ENCODE measurements around the gene INS. TPM values are rescaled to one million over a fixed set of nuclear protein-coding genes. Genes with fewer than 3 reads are reported as not detected.

The INS gene
- total RNA-seq, 2 donors from 2014 or later: not detected

DNA sequence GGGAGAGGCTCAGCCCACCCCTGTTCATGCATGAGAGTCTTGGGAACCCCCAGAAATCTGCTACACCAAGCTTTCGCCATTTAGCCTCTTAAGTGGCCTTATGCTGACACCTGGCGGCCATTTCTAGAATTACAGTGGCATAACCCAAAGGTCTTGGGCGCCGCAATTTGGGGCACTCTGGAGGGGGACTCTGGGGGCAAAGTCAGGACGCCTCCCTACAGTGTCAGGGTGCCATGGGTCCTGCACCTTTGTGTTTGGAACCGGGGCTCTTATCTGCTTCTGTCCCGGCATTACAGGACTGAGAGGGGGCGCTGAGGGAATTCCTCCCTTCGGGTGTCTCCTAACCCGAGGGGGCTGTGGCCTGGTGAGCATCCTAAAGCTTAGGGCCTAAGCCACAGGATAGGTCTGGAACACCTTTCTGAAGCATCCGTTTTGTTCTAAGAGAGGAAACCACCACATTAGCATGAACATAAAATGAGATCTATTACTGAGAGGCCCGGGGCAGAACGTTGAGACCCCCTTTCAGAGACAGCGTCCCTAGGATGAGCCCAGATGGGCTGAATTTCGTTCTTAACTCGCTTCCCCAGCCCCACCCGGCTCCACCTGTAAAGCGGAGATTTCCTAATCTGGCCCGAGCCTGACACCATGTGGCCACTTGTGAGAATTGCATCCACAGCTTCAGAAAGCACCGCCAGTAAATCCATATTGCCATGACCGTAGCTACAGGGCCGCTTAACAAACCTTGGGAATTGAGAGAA is 9.3 kb downstream of the INS start:
- 2% methylated on average over 22 of the region's 22 CpGs for WGBS
- DNase-seq (ENCODE audit: low spot score): peak; percentile 74
- Histone ChIP-seq H3K9me3 (no peaks in the 10 kb centered on the region), H3K4me3 (no peak overlapping the region), H3K4me1 (replicated peaks) (no peaks in the 10 kb centered on the region), H3K27me3 (replicated peaks; ENCODE audit: insufficient read depth) (peaks cover 8% of the 10 kb centered on the region), H3K27ac (peak overlapping the region in 1 of 2 donors; percentile 21), H3K36me3 (no peaks in the 10 kb centered on the region)
- TF ChIP-seq POLR2A (IDR thresholded peaks at IDR 0.05) (no peak), POLR2AphosphoS5 (IDR thresholded peaks at IDR 0.05) (peak; percentile 29)
- TF ChIP-seq, protein P1, sequence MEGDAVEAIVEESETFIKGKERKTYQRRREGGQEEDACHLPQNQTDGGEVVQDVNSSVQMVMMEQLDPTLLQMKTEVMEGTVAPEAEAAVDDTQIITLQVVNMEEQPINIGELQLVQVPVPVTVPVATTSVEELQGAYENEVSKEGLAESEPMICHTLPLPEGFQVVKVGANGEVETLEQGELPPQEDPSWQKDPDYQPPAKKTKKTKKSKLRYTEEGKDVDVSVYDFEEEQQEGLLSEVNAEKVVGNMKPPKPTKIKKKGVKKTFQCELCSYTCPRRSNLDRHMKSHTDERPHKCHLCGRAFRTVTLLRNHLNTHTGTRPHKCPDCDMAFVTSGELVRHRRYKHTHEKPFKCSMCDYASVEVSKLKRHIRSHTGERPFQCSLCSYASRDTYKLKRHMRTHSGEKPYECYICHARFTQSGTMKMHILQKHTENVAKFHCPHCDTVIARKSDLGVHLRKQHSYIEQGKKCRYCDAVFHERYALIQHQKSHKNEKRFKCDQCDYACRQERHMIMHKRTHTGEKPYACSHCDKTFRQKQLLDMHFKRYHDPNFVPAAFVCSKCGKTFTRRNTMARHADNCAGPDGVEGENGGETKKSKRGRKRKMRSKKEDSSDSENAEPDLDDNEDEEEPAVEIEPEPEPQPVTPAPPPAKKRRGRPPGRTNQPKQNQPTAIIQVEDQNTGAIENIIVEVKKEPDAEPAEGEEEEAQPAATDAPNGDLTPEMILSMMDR (IDR thresholded peaks at IDR 0.05): peak; percentile 75 to 93 (median 86)
- intact Hi-C loops (cut with DNase I): loop anchor here (2.0 to 10.0 kb wide), 5 partner anchors 227 to 497 kb away; partner anchors contain the start of gene TNNI2

DNA sequence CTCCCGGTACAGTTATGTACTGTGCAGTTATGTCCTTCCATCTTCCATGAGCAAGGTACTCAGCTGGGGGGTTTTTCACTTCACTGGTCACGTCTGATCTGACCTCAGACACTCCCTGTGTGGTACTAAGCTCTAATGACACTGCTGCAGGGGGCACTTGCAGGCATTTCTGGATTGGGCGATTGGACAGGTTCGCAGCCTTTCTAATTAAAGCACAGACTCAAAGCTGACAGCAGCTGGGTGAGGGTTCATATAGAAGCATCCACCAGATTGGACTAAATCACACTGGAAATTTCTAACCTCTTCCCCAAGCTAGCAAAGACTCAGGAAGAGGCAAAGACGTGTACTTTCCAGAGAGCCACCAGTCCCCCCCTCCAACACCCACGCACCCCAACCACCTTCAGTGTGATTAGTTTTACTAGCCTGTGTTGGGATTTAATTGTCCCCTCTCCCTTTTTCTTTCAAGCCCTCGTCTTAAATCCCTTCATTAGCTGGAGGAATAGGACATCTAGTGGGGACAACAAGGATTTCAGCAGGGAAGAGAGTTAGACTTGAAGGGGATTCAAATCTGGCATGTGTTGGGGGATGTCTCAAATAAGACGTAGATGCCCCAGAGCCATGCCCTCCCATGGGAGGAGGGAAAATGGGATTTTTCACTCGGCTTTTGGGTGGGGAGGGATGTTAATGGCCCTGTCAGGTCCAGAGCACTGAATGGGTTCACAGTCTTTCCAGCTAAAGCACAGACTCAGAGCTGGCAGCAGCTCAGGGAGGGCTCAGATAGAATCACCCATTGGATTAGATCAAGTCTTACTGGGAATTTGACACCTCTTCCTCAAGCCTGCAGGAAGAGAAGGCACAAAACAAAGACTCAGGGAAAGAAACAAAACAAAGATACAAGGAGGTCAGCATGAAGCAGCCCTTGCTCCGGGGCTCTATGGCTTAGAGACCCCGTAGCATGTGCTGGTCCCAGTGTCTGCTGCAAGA is 10.9 kb downstream of the INS start:
- no peak overlapping the region for H3K4me3 ChIP-seq
- no peak overlapping the region for H3K27ac ChIP-seq
- TF ChIP-seq, protein P1 (IDR thresholded peaks at IDR 0.05): peak; percentile 9 to 61 (median 40)
- TF ChIP-seq POLR2AphosphoS5 (IDR thresholded peaks at IDR 0.05): no peak
- 17% methylated on average over 11 of the region's 11 CpGs for WGBS
- DNase-seq (ENCODE audit: low spot score): no peak
- no peaks in the 10 kb centered on the region for H3K4me1 ChIP-seq (replicated peaks)
- intact Hi-C loops (cut with DNase I): loop anchor here (5.0 to 10.0 kb wide), 4 partner anchors 225 to 495 kb away; partner anchors contain the start of gene TNNI2
- H3K27me3 ChIP-seq (replicated peaks; ENCODE audit: insufficient read depth): peaks cover 22% of the 10 kb centered on the region
- no peaks in the 10 kb centered on the region for H3K36me3 ChIP-seq
- H3K9me3 ChIP-seq: no peaks in the 10 kb centered on the region

DNA sequence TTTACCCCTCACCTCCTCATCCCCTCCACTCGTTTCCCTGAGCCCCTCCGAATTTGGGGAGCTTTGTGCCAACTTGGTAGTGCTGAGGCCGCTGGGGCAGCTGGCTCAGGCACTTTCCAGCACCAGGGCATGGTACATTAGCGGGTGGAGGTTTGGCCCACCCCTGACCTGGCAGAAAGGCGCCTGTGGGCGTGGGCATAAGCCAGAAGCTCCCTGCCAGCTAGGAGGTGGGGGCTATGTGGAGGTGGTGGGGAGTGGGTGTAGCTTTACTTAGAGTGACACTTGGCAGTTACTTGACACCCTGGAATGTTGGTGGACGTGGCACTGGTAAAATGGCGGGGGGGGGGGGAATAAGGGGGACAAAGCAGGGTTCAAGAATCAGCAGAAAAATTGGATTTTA is 11.5 kb downstream of the INS start:
- no peaks in the 10 kb centered on the region for H3K4me1 ChIP-seq (replicated peaks)
- H3K9me3 ChIP-seq: no peaks in the 10 kb centered on the region
- no peak for TF ChIP-seq POLR2AphosphoS5 (IDR thresholded peaks at IDR 0.05)
- TF ChIP-seq, protein P1 (IDR thresholded peaks at IDR 0.05): no peak
- no peak for TF ChIP-seq POLR2A (IDR thresholded peaks at IDR 0.05)
- WGBS: 41% methylated on average over 8 of the region's 8 CpGs
- no peaks in the 10 kb centered on the region for H3K36me3 ChIP-seq
- no peak for DNase-seq (ENCODE audit: low spot score)
- intact Hi-C loops (cut with DNase I): no loop called here
- no peak overlapping the region for H3K4me3 ChIP-seq
- H3K27ac ChIP-seq: no peak overlapping the region
- H3K27me3 ChIP-seq (replicated peaks; ENCODE audit: insufficient read depth): peaks cover 28% of the 10 kb centered on the region

DNA sequence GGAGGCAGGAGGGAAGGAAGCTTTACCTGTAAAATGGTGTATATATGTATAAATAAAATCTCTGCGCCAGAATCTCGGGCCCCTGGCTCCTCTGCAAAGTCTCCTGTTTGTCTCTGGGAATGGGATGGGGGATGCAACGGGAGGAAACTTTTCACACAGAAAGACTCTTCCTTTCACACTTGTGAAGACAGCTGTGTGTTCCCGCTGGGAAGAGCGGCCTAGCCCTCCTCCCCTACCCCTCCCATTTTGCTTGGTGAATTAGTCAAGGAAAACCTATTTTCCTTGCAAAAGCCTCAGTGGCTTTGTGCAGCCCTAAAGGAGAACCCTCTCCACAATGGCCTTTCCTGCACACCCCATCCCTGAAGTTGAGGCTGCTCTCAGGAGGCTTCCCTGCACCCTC is 12.4 kb downstream of the INS start:
- Histone ChIP-seq H3K36me3 (no peaks in the 10 kb centered on the region), H3K27ac (no peak overlapping the region), H3K4me1 (replicated peaks) (no peaks in the 10 kb centered on the region), H3K9me3 (no peaks in the 10 kb centered on the region), H3K27me3 (replicated peaks; ENCODE audit: insufficient read depth) (peaks cover 36% of the 10 kb centered on the region), H3K4me3 (no peak overlapping the region)
- DNase-seq (ENCODE audit: low spot score): no peak
- intact Hi-C loops (cut with DNase I): no loop called here
- 63% methylated on average over 5 of the region's 5 CpGs for WGBS
- TF ChIP-seq POLR2A (IDR thresholded peaks at IDR 0.05) (no peak), POLR2AphosphoS5 (IDR thresholded peaks at IDR 0.05) (no peak)
- TF ChIP-seq, protein P1 (IDR thresholded peaks at IDR 0.05): no peak

Measured in prostate gland (tissue), 2 donors.